Neural cell (in vitro differentiated cells): ENCODE measurements around the gene ECI1. TPM values are rescaled to one million over a fixed set of nuclear protein-coding genes. Genes with fewer than 3 reads are reported as not detected.

Experiments used
- H2AFZ ChIP-seq: fragments of 200-600, 300-800 bp; sonication (generic), shearing (Covaris generic); 2 replicates; pipeline ENCODE4 v1.6.0; 2014; ENCODE audit warnings: low read depth, mild to moderate bottlenecking, antibody characterized with exemption, low read length, moderate library complexity
- H3F3A ChIP-seq: fragments of 200-600 bp; shearing (Covaris generic); 2 replicates; pipeline ENCODE4 v1.6.1; 2016; ENCODE audit warnings: mild to moderate bottlenecking, moderate library complexity, mixed read lengths, antibody characterized with exemption, low read length; ENCODE audit not compliant: insufficient read depth, poor library complexity, severe bottlenecking
- H3K27ac ChIP-seq: fragments of 200-600, 300-800 bp; sonication (generic), shearing (Covaris generic); 2 replicates; pipeline ENCODE4 v1.5.1; 2014; ENCODE audit warnings: mild to moderate bottlenecking, low read length, moderate library complexity
- H3K27me3 ChIP-seq: fragments of 300-800, 200-600 bp; sonication (generic), shearing (Covaris generic); 2 replicates; pipeline ENCODE4 v1.6.0; 2014; ENCODE audit warnings: mild to moderate bottlenecking, low read depth, low read length, moderate library complexity; ENCODE audit not compliant: insufficient read depth
- H3K36me3 ChIP-seq: fragments of 300-800, 200-600 bp; sonication (generic), shearing (Covaris generic); 2 replicates; pipeline ENCODE4 v1.5.1; 2014; ENCODE audit warnings: mild to moderate bottlenecking, antibody characterized with exemption, low read length, moderate library complexity; ENCODE audit not compliant: insufficient read depth
- H3K4me2 ChIP-seq: fragments of 300-800, 200-600 bp; sonication (generic), shearing (Covaris generic); 2 replicates; pipeline ENCODE4 v1.6.0; 2014; ENCODE audit warnings: mild to moderate bottlenecking, low read length
- H3K4me3 ChIP-seq: fragments of 300-800, 200-600 bp; sonication (generic), shearing (Covaris generic); 2 replicates; pipeline ENCODE4 v1.5.1; 2014; ENCODE audit warnings: mild to moderate bottlenecking, low read length, moderate library complexity
- H3K79me2 ChIP-seq: fragments of 200-600 bp; shearing (Covaris generic); replicated peaks from 2 replicates; pipeline ENCODE4 v1.6.0; 2014; ENCODE audit warnings: mild to moderate bottlenecking, low read length, moderate library complexity; ENCODE audit not compliant: insufficient read depth
- H3K9ac ChIP-seq: fragments of 300-800, 200-600 bp; sonication (generic), shearing (Covaris generic); 2 replicates; pipeline ENCODE4 v1.6.1; 2016; ENCODE audit warnings: mild to moderate bottlenecking, low read length, mixed read lengths
- H3K9me2 ChIP-seq: fragments of 200-600 bp; shearing (Covaris generic); 2 replicates; pipeline ENCODE4 v1.6.1; 2016; ENCODE audit warnings: mild to moderate bottlenecking, low read length, mixed read lengths; ENCODE audit not compliant: insufficient read depth
- H3K9me3 ChIP-seq: fragments of 200-600, 300-800 bp; sonication (generic), shearing (Covaris generic); 2 replicates; pipeline ENCODE4 v1.6.1; 2016; ENCODE audit warnings: mild to moderate bottlenecking, mixed run types, low read length, moderate library complexity, mixed read lengths
- H4K20me1 ChIP-seq: fragments of 200-600 bp; shearing (Covaris generic); 2 replicates; pipeline ENCODE4 v1.6.1; 2016; ENCODE audit warnings: mild to moderate bottlenecking, mixed run types; ENCODE audit not compliant: insufficient read depth
- EP300 ChIP-seq: fragments of 450-650 bp; conservative IDR thresholded peaks from 2 replicates; pipeline ENCODE4 v1.6.1; 2014; ENCODE audit warnings: antibody characterized with exemption, mild to moderate bottlenecking, moderate library complexity; ENCODE audit not compliant: poor library complexity, severe bottlenecking
- EZH2 ChIP-seq: fragments of 200-600, 300-800 bp; shearing (Covaris generic), sonication (generic); IDR thresholded peaks from 2 replicates; pipeline ENCODE4 v1.6.1; 2014; ENCODE audit warnings: antibody characterized with exemption, low read length, borderline replicate concordance, mild to moderate bottlenecking; ENCODE audit not compliant: insufficient read depth, poor library complexity, severe bottlenecking
- MXI1 ChIP-seq: fragments of 450-650 bp; conservative IDR thresholded peaks from 2 replicates; pipeline ENCODE4 v1.6.1; 2014; ENCODE audit warnings: antibody characterized with exemption, mild to moderate bottlenecking; ENCODE audit not compliant: poor library complexity, severe bottlenecking
- POLR2AphosphoS5 ChIP-seq: IDR thresholded peaks from 2 replicates; pipeline ENCODE4 v1.6.1; 2012
- RAD21 ChIP-seq: fragments of 450-650 bp; conservative IDR thresholded peaks from 2 replicates; pipeline ENCODE4 v1.6.1; 2014; ENCODE audit warnings: antibody characterized with exemption, mild to moderate bottlenecking, moderate library complexity
- SMC3 ChIP-seq: fragments of 450-650 bp; conservative IDR thresholded peaks from 2 replicates; pipeline ENCODE4 v1.6.1; 2014; ENCODE audit warnings: antibody characterized with exemption, mild to moderate bottlenecking, moderate library complexity; ENCODE audit not compliant: poor library complexity
- TAF1 ChIP-seq: IDR thresholded peaks from 2 replicates; pipeline ENCODE4 v1.6.1; 2012; ENCODE audit warnings: low read depth
- polyA plus RNA-seq: library from polyadenylated mRNA; depleted of rRNA; stranded (reverse); fragments of >200 nt; gene quantifications from 2 replicates; pipeline ENCODE4 v1.2.3, GENCODE V29; 2014
- TF ChIP-seq, protein P1 (sequence below): IDR thresholded peaks from 2 replicates; pipeline ENCODE4 v1.6.1; 2012; ENCODE audit warnings: borderline replicate concordance
- TF ChIP-seq, protein P2 (sequence below): fragments of 450-650 bp; IDR thresholded peaks from 2 replicates; pipeline ENCODE4 v1.5.1; 2014; ENCODE audit warnings: antibody characterized with exemption, mild to moderate bottlenecking, moderate library complexity; ENCODE audit not compliant: poor library complexity, severe bottlenecking

ECI1 gene
- polyA plus RNA-seq, 1 donor from 2014 or later, result 35.3 TPM

GRCh38 chr16:2233046-2233775 is 18.2 kb downstream of the ECI1 start:
- Histone ChIP-seq H2AFZ (no peak overlapping the region), H3K9ac (no peak overlapping the region), H3F3A (no peaks in the 10 kb centered on the region), H4K20me1 (no peaks in the 10 kb centered on the region), H3K9me2 (no peaks in the 10 kb centered on the region), H3K9me3 (no peaks in the 10 kb centered on the region), H3K4me2 (no peak overlapping the region), H3K27ac (no peak overlapping the region), H3K79me2 (no peaks in the 10 kb centered on the region), H3K36me3 (no peaks in the 10 kb centered on the region), H3K27me3 (peaks cover 15% of the 10 kb centered on the region), H3K4me3 (no peak overlapping the region)
- TF ChIP-seq EZH2, result no peak

DNA sequence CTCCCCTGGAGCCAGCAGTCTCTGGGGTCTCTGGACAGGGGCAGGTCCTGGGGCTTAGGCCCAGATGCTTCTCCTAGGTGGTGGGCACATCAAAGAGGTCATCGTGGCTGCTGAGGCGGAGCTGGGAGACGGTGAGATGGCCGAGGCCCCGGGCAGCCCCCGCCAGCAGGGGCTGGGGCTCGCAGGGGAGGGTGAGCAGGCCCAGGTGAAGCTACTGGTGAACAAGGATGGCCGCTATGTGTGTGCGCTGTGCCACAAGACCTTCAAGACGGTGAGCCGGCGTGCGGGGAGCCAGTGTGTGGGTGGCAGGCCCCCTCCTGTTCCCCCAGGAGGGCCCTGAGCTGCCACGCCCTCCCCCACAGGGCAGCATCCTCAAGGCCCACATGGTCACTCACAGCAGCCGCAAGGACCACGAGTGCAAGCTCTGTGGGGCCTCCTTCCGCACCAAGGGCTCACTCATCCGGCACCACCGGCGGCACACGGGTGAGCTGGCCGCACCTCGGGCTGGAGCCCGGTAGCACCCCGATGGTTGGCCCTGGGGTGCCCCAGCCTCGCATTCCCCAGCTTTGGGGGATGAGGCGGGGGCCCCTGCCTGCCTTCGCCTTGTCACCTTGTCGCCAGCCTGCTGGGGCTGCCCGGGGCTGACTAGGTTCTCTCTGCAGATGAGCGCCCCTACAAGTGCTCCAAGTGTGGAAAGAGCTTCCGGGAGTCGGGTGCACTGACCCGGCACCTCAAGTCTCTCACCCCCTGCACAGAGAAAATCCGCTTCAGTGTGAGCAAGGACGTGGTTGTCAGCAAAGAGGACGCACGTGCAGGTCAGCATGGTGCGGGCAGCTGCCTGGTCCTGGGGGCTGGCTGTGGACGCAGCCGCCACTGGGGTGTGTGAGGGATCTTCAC is 19.0 kb downstream of the ECI1 start:
- Histone ChIP-seq H3K27ac (no peak overlapping the region), H3K9ac (no peak overlapping the region), H3K79me2 (no peaks in the 10 kb centered on the region), H3K9me3 (no peaks in the 10 kb centered on the region), H2AFZ (no peak overlapping the region), H3K9me2 (no peaks in the 10 kb centered on the region), H3K4me2 (no peak overlapping the region), H3K27me3 (peaks cover 14% of the 10 kb centered on the region), H3K4me3 (no peak overlapping the region), H3K36me3 (no peaks in the 10 kb centered on the region), H4K20me1 (no peaks in the 10 kb centered on the region), H3F3A (no peaks in the 10 kb centered on the region)
- TF ChIP-seq RAD21 (no peak), EP300 (no peak), TAF1 (no peak), EZH2 (no peak), POLR2AphosphoS5 (no peak), MXI1 (no peak), SMC3 (no peak)
- TF ChIP-seq, protein P1, sequence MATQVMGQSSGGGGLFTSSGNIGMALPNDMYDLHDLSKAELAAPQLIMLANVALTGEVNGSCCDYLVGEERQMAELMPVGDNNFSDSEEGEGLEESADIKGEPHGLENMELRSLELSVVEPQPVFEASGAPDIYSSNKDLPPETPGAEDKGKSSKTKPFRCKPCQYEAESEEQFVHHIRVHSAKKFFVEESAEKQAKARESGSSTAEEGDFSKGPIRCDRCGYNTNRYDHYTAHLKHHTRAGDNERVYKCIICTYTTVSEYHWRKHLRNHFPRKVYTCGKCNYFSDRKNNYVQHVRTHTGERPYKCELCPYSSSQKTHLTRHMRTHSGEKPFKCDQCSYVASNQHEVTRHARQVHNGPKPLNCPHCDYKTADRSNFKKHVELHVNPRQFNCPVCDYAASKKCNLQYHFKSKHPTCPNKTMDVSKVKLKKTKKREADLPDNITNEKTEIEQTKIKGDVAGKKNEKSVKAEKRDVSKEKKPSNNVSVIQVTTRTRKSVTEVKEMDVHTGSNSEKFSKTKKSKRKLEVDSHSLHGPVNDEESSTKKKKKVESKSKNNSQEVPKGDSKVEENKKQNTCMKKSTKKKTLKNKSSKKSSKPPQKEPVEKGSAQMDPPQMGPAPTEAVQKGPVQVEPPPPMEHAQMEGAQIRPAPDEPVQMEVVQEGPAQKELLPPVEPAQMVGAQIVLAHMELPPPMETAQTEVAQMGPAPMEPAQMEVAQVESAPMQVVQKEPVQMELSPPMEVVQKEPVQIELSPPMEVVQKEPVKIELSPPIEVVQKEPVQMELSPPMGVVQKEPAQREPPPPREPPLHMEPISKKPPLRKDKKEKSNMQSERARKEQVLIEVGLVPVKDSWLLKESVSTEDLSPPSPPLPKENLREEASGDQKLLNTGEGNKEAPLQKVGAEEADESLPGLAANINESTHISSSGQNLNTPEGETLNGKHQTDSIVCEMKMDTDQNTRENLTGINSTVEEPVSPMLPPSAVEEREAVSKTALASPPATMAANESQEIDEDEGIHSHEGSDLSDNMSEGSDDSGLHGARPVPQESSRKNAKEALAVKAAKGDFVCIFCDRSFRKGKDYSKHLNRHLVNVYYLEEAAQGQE, result no peak
- TF ChIP-seq, protein P2, sequence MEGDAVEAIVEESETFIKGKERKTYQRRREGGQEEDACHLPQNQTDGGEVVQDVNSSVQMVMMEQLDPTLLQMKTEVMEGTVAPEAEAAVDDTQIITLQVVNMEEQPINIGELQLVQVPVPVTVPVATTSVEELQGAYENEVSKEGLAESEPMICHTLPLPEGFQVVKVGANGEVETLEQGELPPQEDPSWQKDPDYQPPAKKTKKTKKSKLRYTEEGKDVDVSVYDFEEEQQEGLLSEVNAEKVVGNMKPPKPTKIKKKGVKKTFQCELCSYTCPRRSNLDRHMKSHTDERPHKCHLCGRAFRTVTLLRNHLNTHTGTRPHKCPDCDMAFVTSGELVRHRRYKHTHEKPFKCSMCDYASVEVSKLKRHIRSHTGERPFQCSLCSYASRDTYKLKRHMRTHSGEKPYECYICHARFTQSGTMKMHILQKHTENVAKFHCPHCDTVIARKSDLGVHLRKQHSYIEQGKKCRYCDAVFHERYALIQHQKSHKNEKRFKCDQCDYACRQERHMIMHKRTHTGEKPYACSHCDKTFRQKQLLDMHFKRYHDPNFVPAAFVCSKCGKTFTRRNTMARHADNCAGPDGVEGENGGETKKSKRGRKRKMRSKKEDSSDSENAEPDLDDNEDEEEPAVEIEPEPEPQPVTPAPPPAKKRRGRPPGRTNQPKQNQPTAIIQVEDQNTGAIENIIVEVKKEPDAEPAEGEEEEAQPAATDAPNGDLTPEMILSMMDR, result no peak
